Measurements from ENCODE around the gene GPBAR1.

The GPBAR1 gene

DNA sequence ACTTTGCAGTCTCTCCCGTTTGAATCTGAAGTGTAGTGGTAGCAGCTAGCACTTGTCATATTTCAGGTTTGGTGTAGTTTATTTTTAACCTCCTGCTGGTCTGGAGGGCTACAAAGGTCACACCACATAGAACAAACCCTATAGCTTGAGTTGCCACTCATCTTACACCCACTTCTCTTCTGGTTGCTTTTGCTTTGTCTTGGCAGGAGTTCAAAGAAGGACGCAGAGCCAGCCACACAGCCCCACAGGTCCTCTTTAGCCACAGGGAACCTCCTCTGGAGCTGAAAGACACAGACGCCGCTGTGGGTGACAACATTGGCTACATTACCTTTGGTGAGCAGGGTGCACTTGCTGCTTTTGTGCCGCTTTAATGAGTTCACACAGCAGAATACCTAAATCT, 15.6 kb upstream of the GPBAR1 start:
- no peak for DNase-seq

DNA sequence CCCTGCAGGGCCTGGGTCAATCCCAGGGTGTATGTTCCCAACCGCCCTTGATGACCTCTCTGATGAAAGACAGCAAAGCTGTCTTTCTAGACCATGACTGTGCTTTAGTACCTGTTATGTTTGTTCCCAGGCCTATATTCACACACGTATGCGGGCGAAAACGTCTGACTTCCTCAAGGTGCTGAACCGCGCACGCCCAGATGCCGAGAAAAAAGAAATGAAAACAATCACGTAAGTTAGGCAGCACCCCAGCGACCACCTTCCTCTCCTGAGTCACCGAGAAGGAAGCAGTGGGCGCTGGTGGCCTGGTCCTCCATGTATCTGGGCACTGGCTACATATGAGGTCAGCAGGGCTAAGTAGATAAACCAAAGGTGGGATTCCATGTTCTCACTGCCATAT, 11.1 kb upstream of the GPBAR1 start:
- no peak for DNase-seq

DNA sequence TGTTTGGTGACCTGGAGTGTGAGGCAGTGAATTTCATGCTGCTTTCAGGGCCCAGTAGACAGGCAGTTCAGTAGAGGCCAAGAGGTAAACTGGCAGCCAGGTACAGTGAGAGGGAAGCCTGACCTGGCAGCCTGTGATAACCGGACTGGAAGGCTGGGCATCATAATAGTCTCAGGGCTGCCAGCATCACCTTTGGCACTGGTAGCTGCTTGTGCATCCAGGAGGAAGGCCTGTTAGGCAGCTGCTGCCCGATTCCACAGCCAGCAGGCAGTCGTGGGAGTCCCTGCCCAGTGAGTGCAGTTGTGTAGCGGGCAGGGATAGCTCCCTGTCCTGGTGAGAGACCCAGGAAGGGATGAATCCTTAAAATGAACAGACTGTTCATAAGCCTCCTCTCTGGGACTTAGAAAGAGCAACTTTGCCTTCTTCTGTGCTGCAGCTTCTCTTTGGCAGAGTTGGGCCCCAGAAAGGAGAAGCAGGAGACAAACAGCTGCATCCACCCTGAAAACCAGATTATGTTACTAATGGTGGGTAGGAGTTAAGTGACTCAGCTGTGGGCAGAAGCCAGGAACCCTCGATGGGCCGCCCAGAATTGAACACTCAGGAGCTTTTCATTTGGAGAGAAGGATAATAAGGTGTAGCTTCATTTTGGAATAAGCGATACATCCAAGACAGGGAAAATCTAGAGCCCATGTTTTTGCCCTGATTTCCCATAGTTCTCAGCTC, 8.1 kb upstream of the GPBAR1 start:
- DNase-seq = no peak

DNA sequence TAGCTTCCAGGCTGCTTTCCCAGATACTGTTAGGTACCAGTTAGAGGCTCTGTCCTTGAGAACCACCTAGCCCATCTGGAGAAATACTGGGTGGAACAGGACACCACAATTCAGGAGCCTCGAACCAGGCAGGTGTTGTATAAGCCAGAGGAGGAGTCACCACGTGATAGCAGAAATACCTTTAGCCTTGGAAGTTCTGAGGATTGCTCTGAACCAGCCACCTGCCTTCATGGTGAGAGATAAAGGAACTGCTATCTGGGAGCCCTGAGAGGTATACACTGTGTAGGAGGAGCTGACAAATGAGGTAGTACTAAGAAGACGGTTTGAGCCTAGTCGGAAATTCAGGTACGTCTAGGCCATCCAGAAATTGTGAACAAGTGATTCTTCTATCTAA, 7.6 kb upstream of the GPBAR1 start:
- no peak for DNase-seq

DNA sequence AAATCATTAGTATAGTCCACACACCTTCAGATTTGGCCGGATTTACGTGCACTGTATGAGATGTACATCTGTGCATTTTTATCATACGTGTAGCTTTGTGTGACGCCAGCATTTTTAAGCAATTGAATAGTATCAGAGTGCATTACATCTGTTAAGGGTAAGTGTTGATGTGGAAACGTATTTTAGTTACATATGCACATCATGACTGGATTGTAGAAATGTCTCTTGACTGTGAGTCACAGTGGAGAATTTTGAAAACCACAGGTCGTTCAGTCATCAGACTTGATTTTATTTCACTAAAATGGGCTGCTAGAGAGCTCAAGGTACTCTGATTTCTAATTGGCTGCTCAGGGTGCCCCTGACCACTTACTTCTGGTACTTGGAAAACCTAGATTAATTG, 5.4 kb upstream of the GPBAR1 start:
- no peak for DNase-seq

DNA sequence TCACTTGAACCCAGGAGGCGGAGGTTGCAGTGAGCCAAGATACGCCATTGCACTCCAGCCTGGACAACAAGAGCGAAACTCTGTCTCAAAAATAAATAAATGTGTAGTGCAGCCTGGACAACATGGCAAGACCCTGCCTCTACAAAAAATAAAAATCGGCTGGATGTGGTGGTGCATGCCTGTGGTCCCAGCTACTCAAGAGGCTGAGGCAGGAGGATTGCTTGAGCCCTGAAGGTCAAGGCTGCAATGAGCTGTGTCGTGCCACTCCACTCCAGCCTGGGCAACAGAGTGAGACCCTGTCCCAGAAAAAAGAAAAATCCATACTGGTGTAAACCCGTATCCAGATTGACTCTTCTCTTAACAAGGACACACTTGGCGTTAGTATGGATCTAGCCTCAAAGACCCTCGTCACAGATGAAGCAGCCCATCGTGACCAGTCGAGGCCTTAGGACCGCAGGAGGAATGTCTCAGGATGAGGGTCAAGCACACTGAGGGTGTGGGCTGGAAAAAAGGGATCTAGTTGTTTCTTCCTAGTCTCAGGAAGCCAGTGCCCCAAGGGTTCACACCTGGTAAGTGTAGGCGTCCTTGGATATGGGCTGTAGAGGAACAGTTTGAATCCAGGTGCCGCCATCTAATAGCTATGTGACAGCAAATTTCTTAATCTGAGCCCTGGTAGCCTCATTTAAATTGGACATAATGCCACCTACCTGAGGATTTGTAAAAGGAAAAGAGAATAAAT, 4.0 kb upstream of the GPBAR1 start:
- DNase-seq = no peak

DNA sequence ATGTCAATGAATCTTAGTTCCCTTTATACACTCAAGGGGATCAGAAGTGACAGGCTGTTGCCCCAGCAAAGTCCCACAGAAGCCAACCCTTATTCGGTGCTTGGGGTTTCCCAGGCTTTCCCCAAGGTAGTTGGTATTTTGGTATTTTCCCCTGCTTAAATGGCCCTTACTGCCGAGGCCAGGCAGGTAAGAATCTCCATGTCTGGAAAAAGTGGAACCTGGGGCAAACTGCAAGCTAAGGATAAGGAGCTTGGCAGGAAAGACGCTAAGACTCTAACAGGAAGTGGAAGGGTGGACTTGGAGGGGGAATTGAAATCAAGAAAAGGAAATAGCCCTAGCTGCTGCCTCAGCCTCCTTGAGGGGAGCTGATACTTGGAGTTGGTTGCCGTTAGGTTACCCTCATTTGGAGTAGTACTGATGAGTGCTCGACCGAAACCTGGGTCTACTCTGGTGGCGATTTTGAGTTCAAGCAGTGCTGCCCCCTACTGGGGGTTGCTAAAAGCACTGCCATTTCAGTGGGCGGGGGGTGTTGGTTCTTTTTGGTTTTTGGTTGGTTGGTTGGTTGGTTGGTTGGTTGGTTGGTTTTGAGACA, 3.3 kb upstream of the GPBAR1 start:
- DNase-seq = peak; percentile 39

DNA sequence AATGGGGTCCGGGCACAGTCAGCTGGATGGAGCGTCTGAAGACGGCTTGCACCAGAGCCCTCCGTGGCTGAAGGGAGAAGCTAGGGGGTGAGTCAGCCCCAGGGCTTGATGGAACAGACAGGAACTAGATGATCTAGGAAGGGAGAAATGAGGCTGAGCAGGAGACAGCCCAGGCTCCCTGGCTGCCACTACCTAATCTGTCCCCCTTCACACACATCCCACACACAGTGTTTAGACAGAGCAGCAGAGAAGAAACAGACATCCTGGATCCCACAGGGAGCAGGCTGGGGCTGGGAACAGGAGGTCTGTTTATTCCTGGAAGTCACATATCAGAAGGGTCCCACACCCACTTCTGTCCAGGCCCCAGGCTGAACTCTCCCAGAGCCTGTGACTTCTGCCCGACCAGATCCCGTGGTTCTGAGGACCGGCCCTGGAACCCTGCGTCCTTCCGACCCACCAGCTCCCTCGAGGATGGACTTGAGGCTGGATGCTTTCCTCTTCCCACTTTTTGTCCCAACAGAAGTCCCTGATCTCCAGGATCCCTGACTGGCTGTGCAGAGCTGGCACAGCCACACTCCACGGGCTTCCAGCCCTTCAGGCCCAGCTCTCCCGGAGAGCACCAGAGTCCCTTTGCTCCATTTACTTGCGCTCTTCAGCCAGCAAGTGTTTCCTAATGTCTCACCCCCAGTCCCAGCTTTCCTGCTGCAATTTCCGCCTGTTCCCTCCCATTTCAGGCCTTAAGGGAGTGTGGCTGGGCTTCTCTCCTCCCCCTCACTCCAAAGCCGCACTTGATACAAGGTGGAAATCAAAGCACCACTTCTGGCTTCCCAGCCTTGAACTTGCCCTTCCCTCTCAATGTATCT, 1.5 kb upstream of the GPBAR1 start:
- DNase-seq = no peak

DNA sequence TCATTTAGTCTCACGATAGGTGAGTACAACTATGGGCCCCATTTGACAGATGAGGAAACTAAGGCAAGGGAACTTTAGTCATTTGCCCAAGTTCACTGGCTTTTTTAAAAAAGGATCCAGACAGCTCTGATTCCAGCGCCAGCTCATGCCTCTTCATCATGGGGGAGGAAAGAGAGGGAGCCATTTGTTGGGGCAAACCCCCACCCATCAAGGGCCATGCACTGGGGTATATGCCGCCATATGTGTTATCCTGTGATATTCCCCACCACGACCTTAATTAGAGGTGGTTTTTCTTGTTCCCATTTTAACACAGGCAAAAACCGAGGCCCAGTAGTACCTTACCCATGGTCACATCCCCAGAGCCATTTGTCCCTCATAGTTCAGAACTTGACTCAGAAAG, 649 bp upstream of the GPBAR1 start:
- DNase-seq = no peak

DNA sequence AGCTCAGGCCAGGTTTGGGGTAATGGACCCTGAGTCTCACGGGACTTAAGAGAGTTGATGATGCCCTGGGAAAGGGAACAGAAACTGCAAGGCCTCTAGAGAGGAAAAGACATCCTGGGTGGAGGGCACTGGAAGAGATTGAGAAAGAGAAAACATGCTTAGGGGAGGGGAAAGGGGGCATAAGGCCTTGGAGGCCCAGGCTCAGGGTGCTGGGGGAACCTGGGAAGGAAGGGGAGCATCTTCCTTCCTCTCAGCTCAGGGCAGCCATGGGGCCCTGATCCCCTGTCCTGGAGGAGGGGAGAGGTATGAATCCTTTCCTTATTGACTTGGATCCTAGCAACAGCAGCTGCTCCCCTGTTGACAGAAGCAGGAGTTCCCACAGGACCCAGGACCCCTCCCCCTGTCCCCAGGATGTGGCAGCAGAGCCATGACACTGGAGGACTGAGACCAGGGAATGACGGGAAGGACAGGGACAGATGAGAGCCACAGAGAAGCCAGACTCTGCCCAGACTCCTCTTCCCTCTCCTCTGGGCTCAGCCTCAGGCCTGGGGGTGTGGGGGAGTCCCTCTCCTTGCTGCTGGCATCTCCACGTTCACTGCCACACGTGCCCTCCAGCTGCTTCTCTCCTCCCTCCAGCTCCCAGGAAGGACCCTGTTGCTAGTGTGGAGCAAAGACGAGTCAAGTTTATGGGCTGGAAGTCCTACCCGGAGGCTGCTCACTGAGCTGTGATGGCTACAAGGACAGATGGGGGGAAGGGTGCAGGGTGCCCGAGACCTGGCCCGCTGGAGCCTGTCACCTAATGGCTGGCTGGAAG, 815 bp downstream of the GPBAR1 start:
- no peak for DNase-seq

DNA sequence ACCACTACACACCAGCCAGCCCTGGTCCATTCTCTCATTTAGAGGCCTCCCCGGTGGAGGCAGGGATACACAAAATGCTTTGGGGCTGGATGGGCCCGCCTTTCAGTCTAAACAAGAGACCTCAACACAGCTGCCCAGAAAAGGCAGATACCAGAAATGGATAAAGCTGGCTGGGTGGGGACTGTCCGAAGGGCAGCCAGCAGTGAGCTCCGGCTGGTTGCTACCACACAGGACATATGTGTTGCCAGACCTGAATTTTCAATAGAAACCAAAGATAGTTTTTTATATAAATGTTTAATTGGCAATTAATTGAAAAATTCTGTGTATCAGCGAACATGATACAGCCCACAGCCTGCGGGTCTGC, 1.4 kb downstream of the GPBAR1 start:
- no peak for DNase-seq

DNA sequence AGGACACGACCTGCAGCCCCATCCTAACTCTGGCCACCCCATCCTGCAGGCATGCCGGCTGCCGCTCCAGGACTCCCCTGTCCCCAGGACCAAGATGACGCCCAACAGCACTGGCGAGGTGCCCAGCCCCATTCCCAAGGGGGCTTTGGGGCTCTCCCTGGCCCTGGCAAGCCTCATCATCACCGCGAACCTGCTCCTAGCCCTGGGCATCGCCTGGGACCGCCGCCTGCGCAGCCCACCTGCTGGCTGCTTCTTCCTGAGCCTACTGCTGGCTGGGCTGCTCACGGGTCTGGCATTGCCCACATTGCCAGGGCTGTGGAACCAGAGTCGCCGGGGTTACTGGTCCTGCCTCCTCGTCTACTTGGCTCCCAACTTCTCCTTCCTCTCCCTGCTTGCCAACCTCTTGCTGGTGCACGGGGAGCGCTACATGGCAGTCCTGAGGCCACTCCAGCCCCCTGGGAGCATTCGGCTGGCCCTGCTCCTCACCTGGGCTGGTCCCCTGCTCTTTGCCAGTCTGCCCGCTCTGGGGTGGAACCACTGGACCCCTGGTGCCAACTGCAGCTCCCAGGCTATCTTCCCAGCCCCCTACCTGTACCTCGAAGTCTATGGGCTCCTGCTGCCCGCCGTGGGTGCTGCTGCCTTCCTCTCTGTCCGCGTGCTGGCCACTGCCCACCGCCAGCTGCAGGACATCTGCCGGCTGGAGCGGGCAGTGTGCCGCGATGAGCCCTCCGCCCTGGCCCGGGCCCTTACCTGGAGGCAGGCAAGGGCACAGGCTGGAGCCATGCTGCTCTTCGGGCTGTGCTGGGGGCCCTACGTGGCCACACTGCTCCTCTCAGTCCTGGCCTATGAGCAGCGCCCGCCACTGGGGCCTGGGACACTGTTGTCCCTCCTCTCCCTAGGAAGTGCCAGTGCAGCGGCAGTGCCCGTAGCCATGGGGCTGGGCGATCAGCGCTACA, 2.1 kb downstream of the GPBAR1 start:
- DNase-seq = no peak

DNA sequence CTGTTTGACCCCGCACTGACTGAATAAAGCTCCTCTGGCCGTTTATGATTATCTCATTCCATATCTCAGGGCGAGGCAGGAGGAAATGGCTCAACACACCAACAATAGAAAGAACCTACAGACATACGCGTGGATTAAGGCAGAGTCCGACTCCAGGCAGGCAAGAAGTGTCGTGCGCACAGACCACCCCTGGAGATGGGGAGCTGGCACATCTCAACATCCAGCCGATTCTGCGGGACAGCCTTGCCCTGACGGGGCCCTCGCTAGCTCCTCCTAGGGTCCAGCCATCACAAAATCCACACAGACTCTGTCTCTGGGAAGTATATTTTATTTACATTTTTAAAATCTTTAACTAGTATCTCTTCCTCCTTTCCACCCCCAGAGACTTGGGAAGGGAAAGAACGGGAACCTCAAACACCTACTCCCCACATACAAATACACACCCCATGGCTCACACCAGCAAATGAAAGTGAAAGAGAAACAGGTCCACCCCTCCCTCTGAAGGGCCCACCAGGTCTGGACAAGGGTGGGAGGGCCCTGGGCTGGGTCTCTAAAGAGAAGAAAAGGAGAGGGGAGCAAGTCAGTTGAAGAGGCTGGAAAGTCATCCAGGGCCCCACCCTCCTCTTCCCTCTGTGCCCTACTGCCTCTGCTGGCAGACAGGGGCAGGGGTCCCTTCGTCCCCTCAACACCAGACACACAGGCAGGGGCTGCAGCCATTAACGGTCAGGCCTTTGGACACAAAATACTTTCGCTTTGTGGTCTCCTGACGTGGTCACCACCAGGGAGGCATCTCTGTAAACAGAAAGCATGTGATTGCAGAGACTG, 3.2 kb downstream of the GPBAR1 start:
- no peak for DNase-seq

DNA sequence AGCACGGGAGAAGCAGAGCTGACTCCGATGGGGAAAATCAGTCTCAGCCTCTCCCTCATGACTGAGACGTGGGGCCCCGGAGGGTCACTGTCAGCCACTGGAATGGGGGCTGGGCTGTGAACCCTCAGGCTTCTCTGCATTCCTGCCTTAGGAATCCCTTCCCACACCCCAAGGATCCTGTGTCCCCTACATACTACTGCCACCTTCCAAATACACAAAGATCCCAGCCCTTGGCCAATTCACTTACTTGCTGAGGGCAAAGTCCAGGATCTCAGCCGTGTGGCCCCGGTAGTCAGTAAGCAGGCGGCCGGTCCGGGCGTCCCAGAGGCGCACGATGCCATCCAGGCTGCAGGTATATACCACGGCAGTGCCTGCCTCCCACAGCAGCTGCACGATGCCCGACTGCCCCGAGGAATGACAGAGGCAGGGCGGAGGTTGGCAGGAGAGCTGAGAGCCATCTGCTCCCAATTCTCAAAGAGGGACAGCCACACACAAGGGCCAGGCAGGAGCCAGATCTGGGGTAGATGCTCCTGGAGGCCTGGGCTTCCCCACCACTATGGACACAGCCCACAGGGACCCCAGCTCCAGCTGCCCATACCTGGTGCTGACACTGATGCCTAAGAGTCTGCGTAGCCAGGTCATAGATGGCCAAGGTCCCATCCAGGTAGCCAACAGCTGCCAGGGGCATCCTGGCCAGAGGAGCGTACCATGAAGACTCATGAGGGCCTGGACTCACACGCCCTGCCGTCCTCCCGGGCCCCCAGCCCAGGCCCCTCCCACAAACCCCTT, 4.2 kb downstream of the GPBAR1 start:
- no peak for DNase-seq

DNA sequence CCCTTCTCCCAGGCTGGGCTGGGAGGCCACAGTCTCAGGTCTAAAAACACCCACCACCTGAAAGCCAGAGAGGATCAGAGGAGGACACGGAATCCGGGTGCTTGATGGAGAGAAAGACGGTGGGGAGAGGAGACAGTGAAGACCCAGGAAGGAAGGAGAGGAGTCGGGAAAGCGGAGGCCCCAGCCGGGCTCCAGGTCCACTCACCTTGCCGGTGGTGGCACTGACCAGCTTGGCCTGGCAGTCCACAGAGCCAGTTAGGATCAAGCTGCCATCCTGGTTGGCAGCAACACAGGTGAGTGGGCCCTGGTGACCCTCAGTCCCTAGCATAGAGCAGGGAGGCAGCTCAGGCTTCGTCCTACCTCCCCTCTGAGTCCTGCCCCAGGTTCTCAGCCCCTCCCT, 4.8 kb downstream of the GPBAR1 start:
- DNase-seq = no peak

DNA sequence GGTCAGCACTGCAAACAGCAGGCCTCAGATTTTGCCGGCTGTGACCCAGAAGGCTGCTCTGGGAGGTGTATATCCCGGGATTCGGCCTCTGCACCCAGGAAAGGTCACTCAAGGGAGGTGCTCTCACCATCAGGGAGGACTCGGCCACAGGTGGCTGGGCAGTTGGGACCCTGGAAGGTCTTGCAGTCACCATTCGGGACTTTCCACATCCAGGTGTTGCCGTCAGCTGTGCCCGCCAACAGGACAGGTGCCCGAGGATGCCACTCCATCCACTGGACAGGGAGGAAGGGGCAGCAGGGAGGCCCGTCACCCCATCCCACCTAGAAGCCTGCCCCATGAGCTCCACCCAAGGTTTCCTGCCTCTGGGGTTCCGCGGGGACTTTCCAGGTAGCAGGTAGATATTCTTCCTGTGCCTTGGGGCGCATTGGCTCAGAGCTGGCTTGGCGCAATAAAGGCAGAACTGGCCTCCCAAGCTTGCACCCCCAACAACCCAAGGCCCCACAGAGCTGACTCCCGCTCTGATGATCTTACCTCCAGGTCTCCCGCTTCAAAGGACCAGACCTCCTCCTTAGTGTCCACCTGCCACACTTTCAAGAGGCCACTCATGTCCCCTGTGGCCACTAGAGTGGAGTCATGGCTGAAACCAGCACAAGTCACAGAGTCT, 5.6 kb downstream of the GPBAR1 start:
- DNase-seq = no peak

DNA sequence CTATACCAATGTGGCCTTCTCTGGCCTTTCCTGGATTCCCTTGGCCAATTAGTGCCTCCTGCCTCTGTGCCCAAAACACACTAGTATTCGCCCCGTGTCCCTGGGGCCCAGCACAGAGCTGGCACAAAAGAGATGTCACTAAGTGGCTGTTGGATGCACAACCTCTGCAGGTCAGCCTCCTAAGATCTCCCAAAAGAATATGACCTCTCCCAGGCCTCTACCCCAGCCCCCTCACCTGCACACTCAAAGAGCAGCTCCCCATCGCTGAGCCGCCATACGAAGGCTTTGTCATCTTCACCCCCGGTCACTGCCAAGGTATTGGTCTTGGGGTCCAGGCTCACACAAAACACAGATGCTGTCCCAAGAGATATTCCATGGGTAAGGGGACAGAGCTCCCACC, 6.4 kb downstream of the GPBAR1 start:
- no peak for DNase-seq

DNA sequence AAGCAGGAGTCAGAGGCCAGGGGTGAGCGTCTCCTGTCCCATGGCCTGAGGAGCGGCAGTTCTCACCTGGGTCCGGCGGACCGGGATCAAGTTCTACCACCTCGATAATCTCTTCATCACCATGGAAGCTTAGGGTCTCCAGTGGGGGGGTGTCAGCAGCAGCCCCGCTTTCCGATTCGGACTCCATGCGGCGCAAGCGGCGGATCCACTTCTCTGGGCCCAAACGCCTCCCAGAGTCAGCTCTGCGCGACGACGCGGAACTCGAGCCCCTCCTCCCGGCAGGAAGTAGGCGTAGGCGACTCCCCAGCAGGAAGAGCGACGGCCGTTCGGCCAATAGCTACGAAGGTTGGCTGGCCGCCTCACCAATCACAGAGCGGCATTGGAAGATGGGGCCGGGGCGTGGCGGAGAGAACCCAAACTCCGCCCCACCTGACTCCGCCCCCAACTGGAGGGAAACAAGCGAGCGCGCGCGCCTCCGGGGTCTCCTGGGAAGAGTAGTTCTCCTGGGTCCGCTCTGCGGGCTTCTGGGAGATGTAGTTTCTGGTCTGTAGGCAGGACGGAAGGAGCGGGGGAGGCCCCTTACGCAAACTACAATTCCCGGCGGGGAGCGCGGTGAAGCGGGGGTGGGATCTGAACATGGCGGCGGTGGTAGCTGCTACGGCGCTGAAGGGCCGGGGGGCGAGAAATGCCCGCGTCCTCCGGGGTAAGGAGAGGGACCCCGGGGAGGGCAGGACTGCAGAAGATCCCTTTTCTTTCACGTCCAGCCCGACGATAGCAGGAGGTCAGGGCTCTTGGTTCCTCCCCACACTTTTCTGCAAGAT, 9.3 kb downstream of the GPBAR1 start, which contains the start of the genes AAMP and PNKD:
Gene AAMP (minus strand): TSS at position 238 of the 821 bp plus-strand sequence. CDS start 51 bp downstream, at position 187.
Gene PNKD (plus strand): TSS at position 620 of the 821 bp plus-strand sequence. CDS start 17 bp downstream, at position 637.
- peak; percentile 99 for DNase-seq
